OCI-LY7 (cell line): Measurements from ENCODE around the gene NLRX1.
"Not testable (repeated sequence)": the region's sequence is repeated elsewhere in the genome, so short reads cannot be mapped to it uniquely, and the experiment has no call there.

Source experiments
- EZH2phosphoT487 ChIP-seq: fragments of 200-600 bp; sonication (generic); IDR thresholded peaks from 2 replicates; pipeline ENCODE4 v1.6.1; 2018; ENCODE audit warnings: low read depth, borderline replicate concordance, mild to moderate bottlenecking, mixed run types, antibody characterized with exemption, low read length, moderate library complexity, mixed read lengths
- TF ChIP-seq, protein P1 (sequence below): fragments of 200-600 bp; sonication (generic); conservative IDR thresholded peaks from 2 replicates; pipeline ENCODE4 v1.5.1; 2014; ENCODE audit warnings: mild to moderate bottlenecking, antibody characterized with exemption, low read length, moderate library complexity, mixed read lengths

DNA sequence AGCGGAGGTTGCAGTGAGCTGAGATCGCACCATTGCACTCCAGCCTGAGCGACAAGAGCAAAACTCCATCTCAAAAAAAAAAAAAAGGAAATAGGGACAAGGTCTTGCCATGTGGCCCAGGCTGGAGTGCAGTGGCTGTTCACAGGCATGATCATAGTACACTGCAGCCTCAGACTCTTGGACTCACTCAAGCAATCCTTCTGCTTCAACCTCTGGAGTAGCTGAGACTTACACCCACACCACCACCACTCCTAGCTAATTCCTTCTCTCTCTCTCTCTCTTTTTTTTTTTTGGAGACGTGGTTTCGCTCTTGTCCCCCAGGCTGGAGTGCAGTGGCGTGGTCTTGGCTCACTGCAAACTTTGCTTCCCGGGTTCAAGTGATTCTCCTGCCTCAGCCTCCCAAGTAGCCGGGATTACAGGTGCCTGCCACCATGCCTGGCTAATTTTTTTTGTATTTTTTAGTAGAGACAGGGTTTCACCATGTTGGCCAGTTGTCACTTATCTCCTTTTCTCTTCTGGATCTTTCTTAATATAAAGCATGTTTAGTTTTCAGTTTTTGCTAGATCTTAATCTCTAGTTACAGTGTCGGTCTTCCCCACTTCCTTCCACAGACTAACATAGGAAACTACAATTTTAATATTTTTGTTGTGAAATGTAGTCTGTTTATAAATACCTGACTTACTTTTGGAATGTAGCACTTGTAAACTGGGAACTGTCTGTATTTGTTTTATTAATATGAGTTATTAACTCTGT is 60.2 kb downstream of the NLRX1 start:
- TF ChIP-seq EZH2phosphoT487 = not testable (repeated sequence)
- TF ChIP-seq, protein P1, sequence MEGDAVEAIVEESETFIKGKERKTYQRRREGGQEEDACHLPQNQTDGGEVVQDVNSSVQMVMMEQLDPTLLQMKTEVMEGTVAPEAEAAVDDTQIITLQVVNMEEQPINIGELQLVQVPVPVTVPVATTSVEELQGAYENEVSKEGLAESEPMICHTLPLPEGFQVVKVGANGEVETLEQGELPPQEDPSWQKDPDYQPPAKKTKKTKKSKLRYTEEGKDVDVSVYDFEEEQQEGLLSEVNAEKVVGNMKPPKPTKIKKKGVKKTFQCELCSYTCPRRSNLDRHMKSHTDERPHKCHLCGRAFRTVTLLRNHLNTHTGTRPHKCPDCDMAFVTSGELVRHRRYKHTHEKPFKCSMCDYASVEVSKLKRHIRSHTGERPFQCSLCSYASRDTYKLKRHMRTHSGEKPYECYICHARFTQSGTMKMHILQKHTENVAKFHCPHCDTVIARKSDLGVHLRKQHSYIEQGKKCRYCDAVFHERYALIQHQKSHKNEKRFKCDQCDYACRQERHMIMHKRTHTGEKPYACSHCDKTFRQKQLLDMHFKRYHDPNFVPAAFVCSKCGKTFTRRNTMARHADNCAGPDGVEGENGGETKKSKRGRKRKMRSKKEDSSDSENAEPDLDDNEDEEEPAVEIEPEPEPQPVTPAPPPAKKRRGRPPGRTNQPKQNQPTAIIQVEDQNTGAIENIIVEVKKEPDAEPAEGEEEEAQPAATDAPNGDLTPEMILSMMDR = not testable (repeated sequence)
